Fibroblast of upper back skin (primary cell): ENCODE measurements around the gene SEMA6C.
"Not testable (repeated sequence)": the region's sequence is repeated elsewhere in the genome, so short reads cannot be mapped to it uniquely, and the experiment has no call there.

Experiments used
- DNase-seq: peaks from one replicate; pipeline ENCODE4 v3.0.0-alpha.2; 2013

SEMA6C gene, protein sequence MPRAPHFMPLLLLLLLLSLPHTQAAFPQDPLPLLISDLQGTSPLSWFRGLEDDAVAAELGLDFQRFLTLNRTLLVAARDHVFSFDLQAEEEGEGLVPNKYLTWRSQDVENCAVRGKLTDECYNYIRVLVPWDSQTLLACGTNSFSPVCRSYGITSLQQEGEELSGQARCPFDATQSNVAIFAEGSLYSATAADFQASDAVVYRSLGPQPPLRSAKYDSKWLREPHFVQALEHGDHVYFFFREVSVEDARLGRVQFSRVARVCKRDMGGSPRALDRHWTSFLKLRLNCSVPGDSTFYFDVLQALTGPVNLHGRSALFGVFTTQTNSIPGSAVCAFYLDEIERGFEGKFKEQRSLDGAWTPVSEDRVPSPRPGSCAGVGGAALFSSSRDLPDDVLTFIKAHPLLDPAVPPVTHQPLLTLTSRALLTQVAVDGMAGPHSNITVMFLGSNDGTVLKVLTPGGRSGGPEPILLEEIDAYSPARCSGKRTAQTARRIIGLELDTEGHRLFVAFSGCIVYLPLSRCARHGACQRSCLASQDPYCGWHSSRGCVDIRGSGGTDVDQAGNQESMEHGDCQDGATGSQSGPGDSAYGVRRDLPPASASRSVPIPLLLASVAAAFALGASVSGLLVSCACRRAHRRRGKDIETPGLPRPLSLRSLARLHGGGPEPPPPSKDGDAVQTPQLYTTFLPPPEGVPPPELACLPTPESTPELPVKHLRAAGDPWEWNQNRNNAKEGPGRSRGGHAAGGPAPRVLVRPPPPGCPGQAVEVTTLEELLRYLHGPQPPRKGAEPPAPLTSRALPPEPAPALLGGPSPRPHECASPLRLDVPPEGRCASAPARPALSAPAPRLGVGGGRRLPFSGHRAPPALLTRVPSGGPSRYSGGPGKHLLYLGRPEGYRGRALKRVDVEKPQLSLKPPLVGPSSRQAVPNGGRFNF

DNA sequence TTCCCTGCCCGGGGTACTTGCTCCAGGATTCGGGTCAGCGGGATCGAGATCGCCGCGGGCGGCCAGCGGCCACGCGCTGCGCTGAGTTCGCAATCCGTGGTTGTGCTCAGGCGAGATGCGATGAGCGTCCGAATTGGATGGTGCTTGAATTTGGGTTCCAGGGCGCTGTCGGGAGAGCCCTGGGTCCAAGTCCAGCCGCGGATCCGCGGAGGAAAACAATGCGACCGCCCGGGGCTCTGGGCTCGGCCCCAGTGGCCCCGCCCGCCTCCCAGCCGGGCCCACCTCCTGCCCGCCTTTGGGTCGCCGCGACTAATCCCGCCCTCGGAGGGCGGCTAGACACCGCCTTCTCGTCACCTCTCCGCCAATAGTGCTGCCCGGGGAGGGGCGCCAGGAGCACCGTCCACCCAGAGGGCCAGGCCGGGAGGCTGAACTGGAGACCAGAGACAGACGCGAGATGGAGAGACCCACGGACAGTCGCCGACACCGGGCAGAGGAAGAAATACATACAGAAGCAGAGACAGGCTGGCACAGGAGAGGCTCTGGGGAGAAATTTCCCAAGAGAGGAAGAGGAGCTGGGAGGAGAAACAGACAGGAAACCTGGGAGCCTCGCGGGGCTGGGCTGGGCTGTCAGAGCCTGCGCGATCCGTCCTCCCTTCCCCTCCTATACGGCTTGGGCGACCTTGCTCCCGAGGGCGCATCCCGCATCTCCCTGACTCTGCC is at the start of gene SEMA6C:
SEMA6C (minus strand) TSS at position 220 of the 720 bp plus-strand sequence. CDS start 4,010 bp downstream, outside the sequence.
- peak; percentile 88 for DNase-seq

DNA sequence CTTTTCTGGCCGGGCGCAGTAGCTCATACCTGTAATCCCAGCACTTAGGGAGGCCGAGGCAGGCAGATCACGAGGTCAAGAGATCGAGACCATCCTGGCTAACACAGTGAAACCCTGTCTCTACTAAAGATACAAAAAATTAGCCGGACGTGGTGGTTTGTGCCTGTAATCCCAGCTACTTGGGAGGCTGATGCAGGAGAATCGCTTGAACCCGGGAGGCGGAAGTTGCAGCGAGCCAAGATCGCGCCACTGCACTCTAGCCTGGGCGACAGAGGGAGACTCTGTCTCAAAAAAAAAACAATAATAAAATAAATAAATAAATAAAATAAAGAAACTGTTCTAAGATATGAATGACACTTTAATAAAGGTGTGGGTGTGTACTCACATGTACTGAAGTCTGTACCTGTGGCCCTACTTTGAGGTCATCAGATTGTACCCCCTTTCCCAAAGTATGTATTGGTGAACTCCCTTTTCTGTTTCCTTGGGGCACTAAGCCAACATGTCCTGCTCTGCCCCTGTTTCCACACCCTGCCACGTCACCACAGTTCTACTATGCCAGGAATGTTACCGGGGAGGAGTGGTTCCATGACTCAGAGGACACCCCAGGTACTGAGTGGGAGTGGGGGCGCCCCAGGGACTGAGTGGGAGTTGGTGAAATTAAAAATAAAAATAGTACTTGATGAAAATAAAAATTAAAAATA is 48.6 kb upstream of the SEMA6C start:
- DNase-seq = peak; percentile 88

DNA sequence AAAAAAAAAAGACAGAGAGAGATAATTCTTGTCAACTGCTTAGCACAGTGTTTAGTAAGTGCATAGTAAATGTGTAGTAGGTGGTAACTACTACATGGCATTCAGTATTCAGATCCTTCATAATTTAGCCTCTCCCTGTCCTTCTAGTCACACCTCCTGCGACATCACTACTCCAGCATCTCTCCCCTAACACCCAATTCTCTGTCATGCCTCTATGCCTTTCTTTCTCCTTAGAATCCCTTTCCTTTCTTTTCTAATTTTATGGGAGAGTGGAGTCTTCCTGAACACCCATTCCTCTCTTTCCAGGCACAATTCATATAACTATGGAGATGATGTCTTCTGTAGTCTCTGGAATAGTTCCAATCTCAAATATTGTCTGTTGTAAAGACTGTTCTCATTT is 47.4 kb upstream of the SEMA6C start:
- DNase-seq = no peak

DNA sequence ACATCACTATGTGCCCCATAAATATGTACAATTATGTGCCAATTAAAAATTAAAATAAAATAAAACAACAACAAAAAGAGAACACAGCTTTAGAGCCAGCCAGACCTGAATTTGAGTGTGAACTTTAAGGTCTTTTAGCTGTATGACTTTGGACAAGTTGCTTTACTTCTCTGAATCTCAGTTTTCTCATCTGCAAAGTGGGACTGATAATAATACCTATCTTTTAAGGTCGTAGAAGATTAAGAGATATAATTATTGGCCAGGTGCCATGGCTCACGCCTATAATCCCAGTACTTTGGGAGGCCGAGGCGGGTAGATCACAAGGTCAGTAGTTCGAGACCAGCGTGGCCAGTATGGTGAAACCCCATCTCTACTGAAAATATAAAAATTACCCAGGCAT is 46.9 kb upstream of the SEMA6C start:
- DNase-seq = no peak

DNA sequence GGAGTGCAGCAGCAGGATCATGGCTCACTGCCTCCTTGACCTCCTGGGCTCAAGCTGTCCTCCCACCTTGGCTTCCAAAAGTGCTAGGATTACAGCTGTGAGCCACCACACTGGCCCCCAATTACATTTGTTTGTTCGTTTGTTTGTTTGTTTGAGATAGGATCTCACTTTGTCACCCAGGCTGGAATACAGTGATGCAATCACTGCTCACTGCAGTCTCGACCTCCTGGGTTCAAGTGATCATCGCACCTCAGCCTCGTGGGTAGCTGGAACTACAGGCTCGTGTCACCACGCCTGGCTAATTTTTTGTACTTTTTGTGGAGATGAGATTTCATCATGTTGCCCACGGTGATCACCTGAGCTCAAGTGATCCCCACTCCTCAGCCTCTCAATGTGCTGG is 45.6 kb upstream of the SEMA6C start:
- no peak for DNase-seq

DNA sequence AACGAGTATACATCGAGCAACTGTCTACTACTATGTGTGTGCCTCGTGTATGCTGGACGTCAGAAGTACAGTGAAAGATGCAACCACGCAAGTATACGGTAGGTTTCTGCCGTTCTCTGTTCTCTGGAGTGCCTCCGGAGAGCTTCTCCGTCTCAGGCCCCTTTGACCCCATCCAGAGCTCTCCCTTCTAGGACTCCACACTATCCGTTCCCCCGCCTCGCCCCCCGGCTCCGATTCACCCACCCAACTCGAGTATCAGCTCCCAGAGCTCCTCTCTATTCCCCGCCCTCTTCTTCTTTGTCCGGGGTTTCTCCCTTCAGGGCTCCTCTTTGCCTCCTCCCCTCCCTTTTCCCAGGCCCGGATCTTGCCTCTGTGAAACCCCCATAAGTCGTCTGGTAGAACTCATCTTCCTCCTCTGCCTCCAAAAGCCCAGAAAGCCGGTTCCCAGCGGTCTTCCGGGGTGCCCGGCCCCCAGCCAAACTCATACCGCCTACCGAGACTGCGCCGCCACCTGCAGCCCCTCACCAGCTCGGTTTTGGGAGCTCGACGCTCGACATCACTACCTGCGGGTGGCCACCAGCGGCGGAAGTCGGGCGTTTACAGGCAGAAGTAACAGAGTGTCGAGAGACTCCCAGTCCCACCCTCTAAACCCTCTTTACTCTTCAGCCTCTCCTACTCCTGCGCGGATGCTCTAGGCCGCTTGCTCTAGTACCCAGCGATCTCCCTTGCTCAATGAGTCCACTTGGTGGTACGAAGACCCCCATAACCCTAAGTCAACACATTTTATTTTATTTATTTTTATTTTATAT is 43.4 kb upstream of the SEMA6C start, which contains the start of gene VPS72:
VPS72 (minus strand) TSS at position 561 of the 809 bp plus-strand sequence; CDS start at position 485, 76 bp downstream.
- peak; percentile 87 for DNase-seq

DNA sequence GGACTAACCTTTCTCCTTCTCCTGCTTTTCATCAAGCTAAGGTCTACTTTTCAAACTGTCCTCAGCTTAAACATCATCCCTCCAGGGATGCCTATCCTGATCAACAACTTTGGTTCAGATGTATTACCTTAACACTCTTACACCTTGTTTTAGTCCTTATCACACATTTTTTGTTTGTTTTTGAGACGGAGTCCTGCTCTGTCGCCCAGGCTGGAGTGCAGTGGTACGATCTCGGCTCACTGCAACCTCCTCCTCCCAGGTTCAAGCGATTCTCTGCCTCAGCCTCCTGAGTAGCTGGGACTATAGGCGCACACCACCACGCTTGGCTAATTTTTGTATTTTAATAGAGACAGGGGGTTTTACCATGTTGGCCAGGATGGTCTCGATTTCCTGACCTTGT is 42.2 kb upstream of the SEMA6C start:
- not testable (repeated sequence) for DNase-seq

DNA sequence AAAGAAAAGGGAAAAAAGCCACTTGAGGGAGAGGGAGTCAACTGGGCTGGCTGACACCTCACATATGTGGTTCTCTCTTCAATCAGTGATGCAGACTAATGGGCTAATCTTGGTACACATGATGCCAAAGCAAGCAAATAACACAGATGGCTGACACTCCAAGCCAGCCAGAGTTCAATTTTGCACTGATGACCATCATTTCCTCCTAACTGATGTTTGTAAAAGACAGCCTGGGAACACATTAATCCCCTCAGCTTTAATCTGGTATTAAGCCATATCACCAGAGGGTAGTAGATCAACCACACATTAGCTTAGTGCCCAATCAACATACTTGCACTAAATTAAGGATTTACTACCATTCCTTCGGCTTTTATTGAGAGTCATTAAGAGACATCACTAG is 40.8 kb upstream of the SEMA6C start:
- DNase-seq = no peak

DNA sequence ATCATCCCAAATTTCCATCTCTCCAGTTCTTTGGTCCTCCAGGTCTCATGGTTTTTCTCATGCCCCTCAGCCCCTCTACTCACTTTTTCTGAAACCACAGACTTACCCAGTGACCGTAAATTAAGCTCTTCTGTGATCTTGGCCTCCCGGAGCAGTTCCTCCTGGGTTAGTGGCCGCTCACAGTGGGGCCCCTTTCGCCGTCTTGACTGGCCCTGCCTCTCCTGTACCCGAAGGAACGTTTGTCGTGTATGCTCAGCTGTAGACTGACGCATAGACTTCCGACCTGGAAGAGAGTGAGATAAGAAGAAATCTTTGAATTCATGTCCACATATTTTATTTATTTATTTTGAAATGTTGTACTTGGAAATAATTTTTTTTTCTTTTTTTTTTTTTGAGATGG is 37.8 kb upstream of the SEMA6C start:
- no peak for DNase-seq

DNA sequence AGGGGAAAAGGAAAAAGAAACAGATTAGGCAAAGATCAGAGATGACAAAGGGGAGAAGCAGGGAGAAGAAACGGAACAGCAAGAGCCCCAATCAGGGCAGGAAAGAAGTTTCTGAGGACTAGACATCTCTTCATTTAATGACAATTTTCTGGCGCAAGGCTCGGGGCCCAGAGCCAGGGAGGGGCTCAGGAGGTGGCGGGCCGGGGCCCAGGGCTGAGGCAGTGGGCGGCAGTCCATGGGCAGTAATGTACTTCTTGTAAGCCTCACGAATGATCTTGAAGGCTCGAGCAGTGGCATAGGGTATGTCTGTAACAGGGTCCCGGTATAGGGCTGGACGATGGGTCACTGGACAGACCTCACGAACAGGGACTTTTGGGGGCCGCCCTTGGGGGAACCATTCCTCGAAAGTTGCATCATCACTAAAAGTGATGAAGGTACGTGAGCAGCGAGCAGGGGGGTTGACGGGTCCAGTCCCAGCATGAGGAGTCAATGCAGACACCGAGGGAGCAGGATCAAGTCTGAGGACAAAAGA is 30.1 kb upstream of the SEMA6C start:
- DNase-seq = no peak

DNA sequence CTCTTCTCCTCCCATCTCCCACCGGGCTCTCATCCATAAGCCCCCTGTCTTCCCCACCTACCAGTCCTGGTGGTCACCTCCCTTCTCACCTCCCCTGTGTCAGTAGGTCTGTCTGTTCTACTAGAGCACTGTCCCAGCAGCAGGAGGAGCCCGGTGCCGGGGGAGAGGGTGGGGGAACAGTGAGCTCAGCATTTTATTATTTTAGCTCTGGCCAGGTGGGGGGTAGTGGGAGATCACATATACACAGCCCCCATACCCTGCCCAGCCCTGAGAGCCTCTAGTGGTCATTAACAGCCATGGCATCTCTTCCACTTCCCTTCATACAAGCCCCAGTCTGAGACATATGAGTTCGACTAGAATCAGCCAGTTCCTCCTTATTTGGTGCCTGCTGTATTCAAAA is 29.4 kb upstream of the SEMA6C start, which contains the start of gene TMOD4:
TMOD4 (minus strand) TSS at position 119 of the 400 bp plus-strand sequence. CDS start 1,106 bp downstream, outside the sequence.
- DNase-seq = no peak

DNA sequence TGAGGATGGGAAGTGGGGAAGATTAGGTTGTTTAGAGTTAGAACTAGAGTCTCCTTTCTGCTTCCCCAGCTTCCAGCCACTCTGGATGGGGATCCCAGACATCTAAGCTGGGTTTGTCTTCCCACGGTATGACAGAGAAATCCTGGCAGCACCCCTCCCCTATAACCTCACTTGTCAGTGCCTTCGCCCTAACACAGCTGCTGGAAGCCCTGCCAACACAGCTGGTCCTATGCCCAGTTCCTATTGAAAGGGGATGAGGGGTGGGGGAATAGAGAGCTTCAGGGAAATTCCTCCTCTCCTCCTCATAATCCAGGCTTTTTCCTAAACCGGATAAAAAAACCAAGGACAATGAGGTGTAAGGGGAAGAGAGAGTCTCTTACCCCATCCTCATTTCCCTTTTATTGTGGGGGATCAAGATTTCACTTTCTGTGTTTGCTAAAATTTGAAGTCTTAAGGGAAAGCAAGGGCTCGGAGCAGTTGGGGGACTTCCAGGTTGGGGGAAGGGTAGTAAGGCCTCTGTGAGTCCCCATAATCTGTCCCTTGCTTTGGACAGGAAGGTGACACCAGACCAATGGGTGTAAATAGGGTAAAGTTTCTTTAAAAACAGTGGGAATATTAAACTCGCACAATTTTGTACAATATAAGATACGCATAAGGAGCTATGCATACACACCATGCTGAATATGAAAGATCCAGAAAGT is 28.8 kb upstream of the SEMA6C start:
- DNase-seq = no peak

DNA sequence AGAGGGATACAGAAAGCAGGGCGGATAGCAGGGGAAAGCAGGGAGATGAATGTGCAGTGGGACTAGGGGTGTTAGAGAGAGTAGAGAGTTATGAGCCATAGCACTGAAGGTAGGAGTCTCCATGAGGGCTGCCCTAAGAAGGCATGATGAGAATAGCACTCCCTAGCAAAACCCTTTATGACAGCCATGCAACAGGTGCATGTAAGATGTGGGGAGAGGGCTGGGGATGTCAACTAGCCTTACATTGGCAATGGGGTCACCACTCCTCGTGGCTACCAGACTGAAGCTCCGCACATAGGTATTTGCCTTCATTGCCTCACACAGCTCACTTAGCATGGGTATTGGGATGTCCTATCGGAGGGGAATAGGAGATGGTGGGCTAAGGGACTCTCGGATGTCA is 24.8 kb upstream of the SEMA6C start:
- no peak for DNase-seq

DNA sequence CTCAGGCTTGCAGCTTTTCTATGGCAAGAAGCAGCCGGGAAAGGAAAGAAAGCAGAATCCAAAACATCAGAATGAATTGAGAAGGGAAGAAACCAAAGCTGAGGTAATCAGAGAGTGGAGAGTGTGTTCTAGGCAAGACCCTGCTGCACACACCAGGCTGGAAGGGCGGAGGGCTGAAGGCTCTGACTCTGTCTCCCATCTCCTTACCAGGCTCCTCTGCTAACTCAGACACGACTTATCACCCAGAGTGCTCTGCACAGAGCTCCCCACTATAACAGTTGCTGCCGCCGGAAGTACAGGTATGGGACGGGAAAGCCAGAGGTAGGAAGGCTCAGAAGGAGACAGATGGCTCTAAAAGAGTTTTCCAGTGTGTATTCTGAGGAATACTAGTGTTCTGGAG is 20.7 kb upstream of the SEMA6C start:
- DNase-seq = no peak

DNA sequence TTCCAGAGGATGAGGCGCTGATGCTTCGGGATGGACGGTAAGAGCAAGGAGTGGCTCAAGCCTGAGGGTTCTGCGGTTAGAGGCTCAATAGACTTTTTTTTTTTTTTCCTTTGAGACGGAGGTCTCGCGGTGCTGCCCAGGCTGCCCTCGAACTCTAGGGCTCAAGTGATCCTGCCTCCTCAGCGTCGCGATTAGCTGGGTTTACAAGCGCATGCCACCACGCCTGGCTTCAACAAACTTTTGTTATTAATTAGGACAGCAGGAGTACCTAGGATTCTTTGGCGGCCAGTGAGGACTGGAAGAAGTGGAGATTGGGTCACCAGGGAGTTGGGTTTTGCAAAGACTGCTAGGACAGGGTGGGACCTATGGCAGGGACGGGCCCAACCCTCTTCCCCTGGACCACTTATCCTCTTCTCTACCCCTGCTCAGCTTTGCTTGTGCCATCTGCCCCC is 20.1 kb upstream of the SEMA6C start:
- peak; percentile 67 for DNase-seq

DNA sequence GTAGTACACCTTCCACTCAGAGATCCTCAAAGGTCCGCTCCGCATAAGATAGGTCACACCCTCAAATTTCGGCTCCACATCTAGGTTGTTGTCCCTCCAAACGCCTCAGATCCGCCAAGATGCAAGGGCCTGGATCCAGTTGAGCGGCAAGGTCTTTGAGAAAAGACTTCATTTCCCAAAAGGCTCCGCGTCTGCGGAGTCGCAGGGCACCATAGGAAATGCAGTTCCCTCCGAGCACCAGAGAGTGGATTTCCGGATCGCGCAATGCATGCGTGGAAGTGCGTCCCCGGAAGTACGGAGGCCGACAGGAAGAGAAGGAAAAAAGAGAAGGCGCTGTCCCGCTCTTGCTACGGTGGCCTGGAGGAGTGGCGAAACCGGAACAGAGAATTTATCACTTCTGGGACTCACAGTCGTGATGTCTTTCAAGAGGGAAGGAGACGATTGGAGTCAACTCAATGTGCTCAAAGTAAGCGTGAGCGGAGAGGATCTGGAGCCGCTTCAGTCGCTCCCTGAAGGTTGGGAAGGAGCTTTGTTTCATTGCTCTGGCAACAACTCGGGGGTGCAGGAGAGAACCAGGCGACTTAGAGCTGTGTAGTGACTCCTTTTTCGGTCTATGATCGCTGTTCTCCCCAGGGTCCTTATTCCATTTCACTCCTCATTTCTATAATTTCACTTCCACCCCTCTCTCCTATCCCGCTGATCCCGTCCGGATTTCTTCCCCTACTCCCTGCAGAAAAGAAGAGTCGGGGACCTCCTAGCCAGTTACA is 19.5 kb upstream of the SEMA6C start, which contains the start of the genes LYSMD1 and SCNM1:
LYSMD1 (minus strand) TSS at position 165 of the 767 bp plus-strand sequence. CDS start 644 bp downstream, outside the sequence.
SCNM1 (plus strand) TSS at position 407 of the 767 bp plus-strand sequence; CDS start at position 416, 9 bp downstream.
- DNase-seq = peak; percentile 99

DNA sequence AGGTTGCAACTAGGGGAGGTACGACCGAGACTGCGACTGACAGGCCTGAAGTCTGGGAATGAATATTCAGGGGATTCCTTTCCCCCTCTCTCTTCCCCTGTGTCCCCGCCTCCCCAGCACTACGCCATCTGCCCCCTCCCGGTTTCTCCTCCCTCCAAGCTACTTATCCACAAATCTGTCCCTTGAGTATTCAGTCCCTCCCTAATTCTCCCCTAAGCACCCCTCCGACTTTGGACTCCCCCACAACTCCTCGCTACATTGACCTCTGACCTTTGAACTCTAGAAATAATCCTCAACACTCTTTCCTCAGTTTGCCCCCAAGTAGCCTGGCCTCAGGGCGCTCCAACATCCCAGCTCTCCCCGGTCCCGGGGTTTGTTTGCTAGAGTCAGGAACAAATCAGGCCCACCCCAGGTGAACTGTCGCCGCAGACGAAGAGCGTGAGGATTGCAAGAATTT is 18.9 kb upstream of the SEMA6C start:
- peak; percentile 56 for DNase-seq

DNA sequence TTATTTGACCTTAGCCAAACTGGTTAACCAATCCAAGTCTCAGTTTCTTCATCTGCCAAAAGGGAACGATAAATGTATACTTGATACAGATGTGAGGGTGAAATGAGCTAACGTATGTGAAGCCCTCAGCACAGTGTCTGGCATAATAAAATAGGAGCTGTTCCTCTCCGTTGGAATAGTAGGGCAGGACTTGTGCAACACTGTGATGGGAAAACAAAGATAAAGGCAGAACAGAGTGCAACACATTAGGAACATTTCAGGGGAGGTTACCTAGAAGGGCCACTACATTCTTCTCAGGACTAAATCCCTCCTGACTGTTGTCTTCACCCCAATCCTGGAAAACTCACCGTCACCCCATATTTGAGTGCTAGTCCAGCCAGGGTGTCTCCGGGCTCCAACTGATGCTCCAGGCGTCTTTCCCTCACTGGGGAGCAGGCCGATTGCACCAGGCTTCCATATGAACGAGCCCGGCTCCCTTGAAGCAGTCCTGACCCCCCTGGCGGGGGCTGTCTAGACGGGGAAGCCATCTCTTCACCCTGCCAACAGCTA is 18.4 kb upstream of the SEMA6C start:
- no peak for DNase-seq

DNA sequence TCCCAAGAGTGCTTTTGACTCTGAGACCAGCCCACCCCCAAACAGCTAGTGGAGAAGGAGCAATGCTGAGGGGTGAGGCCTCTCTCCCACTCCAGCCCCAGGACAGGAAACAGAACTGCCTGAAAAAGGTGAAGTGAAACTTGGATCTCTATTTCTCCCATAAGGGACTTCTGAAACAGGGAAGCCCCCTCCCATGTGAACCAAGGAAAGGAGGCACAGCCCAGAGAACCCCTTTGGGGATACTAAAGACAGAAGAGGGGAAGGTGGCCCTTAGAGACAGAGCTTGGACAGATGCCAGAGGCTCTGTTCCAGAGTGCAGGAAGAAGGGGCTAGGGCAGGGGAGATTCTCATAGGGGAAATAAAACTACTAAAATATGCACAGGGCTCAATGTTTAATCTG is 12.9 kb upstream of the SEMA6C start:
- no peak for DNase-seq
